ENCODE results near the gene ZNF648.

ZNF648 gene

DNA sequence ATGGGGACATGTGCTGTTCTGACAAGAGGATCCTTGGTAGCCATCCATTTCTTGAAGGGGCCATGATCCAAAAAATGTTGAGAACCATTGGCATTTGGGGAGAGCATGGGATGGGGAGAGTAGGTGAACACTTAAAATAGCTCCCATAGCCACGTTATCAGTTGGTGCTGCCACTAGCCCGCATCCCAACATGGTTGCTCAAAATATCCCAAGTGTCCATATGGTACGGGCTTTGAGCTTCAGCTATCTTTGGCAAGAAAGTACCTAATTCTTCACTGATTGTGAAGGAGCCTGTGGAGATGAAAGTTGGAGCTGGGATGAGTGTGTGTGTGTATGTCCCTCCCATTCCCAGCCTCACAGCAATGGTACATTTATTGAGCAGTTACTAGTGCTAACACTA is 3.1 kb upstream of the ZNF648 start:
- TF ChIP-seq POLR2AphosphoS5 (IDR thresholded peaks at IDR 0.05; ENCODE audit: borderline replicate concordance, low read depth, low read length) (no peak), EZH2 (IDR thresholded peaks at IDR 0.05) (no peak), FOXP2 (optimal IDR thresholded peaks at IDR 0.05; ENCODE audit: control extremely low read depth, extremely low read length, insufficient read depth) (no peak)
- H3K36me3 ChIP-seq (ENCODE audit: insufficient read depth, low read length) = no peaks in the 10 kb centered on the region
- no peak for DNase-seq (ENCODE audit: low read depth, low spot score)
- H3K4me3 ChIP-seq = no peak overlapping the region
- H3K9ac ChIP-seq (ENCODE audit: insufficient read length) = no peak overlapping the region
- H3K9me3 ChIP-seq (ENCODE audit: low read depth, low read length) = no peaks in the 10 kb centered on the region
- H3K27ac ChIP-seq = no peak overlapping the region

DNA sequence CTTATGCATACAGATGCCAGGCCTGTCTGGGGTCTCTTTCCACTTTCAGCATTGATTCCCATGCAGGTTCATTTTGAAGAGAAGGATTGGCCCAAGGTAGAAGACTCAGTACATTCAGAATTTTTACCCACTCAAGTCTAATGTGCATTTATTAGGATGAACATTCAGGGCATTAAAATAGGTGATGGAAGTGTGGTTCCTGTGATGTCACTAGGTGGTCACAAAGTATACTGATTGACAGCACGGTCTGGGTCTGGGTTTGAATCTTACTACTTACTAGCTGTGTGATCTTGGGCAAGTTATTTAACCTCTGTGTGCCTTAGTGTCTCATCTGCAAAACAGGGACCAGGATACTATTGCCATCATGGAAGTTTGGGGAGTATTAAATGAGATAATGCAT is 711 bp upstream of the ZNF648 start:
- H3K27ac ChIP-seq = no peak overlapping the region
- no peak overlapping the region for H3K9ac ChIP-seq (ENCODE audit: insufficient read length)
- H3K36me3 ChIP-seq (ENCODE audit: insufficient read depth, low read length) = no peaks in the 10 kb centered on the region
- DNase-seq (ENCODE audit: low read depth, low spot score) = no peak
- no peaks in the 10 kb centered on the region for H3K9me3 ChIP-seq (ENCODE audit: low read depth, low read length)
- no peak overlapping the region for H3K4me3 ChIP-seq
- TF ChIP-seq EZH2 (IDR thresholded peaks at IDR 0.05) = no peak
- no peak for TF ChIP-seq FOXP2 (optimal IDR thresholded peaks at IDR 0.05; ENCODE audit: control extremely low read depth, extremely low read length, insufficient read depth)
- no peak for TF ChIP-seq POLR2AphosphoS5 (IDR thresholded peaks at IDR 0.05; ENCODE audit: borderline replicate concordance, low read depth, low read length)

DNA sequence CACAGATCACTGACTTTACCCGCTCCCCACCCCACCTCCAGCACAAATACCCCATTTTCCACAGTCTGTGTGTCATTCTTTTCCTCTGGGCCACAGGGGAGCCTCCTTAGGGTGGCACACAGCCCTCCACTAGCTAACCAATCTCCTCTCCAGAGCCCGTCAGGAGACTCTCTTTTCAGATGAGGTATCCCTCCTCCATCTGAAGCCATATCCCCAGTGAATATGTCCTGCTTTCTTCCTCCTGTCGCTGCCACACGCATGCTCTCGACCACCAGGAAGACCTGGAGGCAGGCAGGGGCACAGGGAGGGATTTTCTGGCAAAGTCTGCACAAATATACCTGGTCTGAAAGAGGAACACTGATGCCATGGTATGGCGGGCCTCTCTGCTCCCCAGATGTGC is 635 bp downstream of the ZNF648 start:
- Histone ChIP-seq H3K9me3 (ENCODE audit: low read depth, low read length) (no peaks in the 10 kb centered on the region), H3K4me3 (no peak overlapping the region), H3K9ac (ENCODE audit: insufficient read length) (no peak overlapping the region), H3K27ac (no peak overlapping the region), H3K36me3 (ENCODE audit: insufficient read depth, low read length) (no peaks in the 10 kb centered on the region)
- TF ChIP-seq POLR2AphosphoS5 (IDR thresholded peaks at IDR 0.05; ENCODE audit: borderline replicate concordance, low read depth, low read length) (no peak), EZH2 (IDR thresholded peaks at IDR 0.05) (no peak), FOXP2 (optimal IDR thresholded peaks at IDR 0.05; ENCODE audit: control extremely low read depth, extremely low read length, insufficient read depth) (no peak)
- no peak for DNase-seq (ENCODE audit: low read depth, low spot score)

DNA sequence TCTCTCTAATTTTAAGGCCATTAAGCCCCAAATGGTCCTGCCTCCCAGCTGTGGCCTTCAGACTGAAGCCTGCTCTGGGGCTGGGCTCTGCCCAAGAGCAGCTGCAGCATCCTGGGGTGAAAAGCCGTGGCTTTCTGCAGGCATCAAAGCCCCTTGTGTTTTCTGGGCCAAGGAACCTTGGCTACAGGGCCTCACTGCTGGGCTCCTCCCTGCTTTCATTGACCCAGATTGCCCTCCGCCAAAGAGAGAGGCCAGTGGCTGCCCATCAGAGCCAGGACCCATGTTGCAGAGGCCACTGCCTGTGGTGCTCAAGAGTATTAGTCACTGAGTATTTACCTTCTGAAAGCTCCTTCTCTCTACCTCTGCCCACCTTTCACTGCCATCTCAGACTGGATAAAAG is 1.6 kb downstream of the ZNF648 start:
- H3K36me3 ChIP-seq (ENCODE audit: insufficient read depth, low read length) = no peaks in the 10 kb centered on the region
- H3K27ac ChIP-seq = no peak overlapping the region
- H3K9ac ChIP-seq (ENCODE audit: insufficient read length) = no peak overlapping the region
- H3K4me3 ChIP-seq = no peak overlapping the region
- H3K9me3 ChIP-seq (ENCODE audit: low read depth, low read length) = no peaks in the 10 kb centered on the region
- no peak for TF ChIP-seq POLR2AphosphoS5 (IDR thresholded peaks at IDR 0.05; ENCODE audit: borderline replicate concordance, low read depth, low read length)
- no peak for TF ChIP-seq EZH2 (IDR thresholded peaks at IDR 0.05)
- no peak for TF ChIP-seq FOXP2 (optimal IDR thresholded peaks at IDR 0.05; ENCODE audit: control extremely low read depth, extremely low read length, insufficient read depth)
- no peak for DNase-seq (ENCODE audit: low read depth, low spot score)

DNA sequence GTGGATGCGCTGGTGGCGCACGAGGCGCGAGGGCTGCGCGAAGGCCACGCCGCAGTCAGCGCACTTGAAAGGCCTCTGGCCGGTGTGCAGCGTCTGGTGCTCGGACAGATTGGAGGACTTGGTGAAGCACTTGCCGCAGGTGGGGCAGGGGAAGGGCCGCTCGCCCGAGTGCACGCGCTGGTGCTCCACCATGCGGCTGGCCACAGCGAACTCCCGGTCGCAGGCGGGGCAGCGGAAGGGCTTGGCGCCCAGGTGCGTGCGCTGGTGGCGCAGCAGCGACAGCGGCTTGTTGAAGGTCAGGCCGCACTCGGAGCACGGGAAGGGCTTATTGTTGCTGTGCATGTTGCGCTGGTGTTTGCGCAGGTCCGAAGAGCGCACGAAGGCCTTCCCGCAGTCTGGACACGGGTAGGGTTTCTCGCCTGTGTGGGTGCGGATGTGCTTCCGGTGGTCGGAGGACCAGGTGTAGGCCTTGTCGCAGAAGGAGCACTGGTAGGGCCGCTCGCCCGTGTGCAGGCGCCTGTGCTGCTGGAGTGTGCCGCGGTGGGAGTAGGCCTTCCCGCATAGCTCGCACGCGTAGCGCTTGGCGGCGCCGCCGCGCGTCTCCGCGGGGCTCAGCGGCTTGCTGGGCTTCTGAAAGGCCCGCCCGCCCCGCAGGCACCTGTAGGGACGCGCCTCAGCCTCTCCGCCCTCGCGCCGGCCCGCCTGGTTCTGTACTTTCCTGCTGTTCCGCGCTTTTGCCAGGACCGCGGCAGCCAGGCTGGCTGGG is 4.7 kb downstream of the ZNF648 start:
- Histone ChIP-seq H3K4me3 (no peak overlapping the region), H3K9ac (ENCODE audit: insufficient read length) (no peak overlapping the region), H3K36me3 (ENCODE audit: insufficient read depth, low read length) (no peaks in the 10 kb centered on the region), H3K27ac (no peak overlapping the region), H3K9me3 (ENCODE audit: low read depth, low read length) (no peaks in the 10 kb centered on the region)
- TF ChIP-seq POLR2AphosphoS5 (IDR thresholded peaks at IDR 0.05; ENCODE audit: borderline replicate concordance, low read depth, low read length) (no peak), FOXP2 (optimal IDR thresholded peaks at IDR 0.05; ENCODE audit: control extremely low read depth, extremely low read length, insufficient read depth) (no peak), EZH2 (IDR thresholded peaks at IDR 0.05) (no peak)
- no peak for DNase-seq (ENCODE audit: low read depth, low spot score)

DNA sequence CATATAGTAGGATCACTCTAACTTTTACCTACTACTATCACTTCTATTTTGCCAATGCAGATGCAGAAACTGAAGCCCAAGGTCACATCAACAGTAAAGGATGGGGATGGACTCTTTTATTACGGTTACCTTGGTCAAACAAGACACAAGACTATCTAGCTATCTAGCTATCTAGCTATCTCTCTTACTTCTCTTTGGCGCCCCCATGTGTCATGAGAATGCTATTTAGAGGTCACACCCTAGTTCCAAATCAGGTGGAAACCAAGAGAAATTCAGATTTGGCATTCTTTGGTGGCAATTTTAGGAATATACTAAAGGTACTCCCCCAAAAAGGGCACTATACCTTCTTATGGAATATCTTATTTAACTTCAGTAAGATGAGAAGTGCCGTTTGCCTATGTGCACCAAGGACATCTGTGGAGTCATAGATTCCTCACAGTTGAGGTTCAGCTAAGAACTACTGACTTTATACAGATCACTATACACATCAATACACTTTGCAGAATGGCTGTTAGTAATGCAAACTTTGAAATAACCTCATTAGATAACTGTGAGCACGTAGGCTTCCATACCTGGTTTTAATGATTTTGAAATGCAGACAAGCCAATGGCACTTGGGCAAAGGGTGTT is 6.7 kb downstream of the ZNF648 start:
- H3K4me3 ChIP-seq = no peak overlapping the region
- peak; percentile 2 for DNase-seq (ENCODE audit: low read depth, low spot score)
- no peak overlapping the region for H3K9ac ChIP-seq (ENCODE audit: insufficient read length)
- TF ChIP-seq POLR2AphosphoS5 (IDR thresholded peaks at IDR 0.05; ENCODE audit: borderline replicate concordance, low read depth, low read length) (no peak), FOXP2 (optimal IDR thresholded peaks at IDR 0.05; ENCODE audit: control extremely low read depth, extremely low read length, insufficient read depth) (no peak), EZH2 (IDR thresholded peaks at IDR 0.05) (no peak)
- no peak overlapping the region for H3K27ac ChIP-seq
- no peaks in the 10 kb centered on the region for H3K9me3 ChIP-seq (ENCODE audit: low read depth, low read length)
- H3K36me3 ChIP-seq (ENCODE audit: insufficient read depth, low read length) = no peaks in the 10 kb centered on the region

DNA sequence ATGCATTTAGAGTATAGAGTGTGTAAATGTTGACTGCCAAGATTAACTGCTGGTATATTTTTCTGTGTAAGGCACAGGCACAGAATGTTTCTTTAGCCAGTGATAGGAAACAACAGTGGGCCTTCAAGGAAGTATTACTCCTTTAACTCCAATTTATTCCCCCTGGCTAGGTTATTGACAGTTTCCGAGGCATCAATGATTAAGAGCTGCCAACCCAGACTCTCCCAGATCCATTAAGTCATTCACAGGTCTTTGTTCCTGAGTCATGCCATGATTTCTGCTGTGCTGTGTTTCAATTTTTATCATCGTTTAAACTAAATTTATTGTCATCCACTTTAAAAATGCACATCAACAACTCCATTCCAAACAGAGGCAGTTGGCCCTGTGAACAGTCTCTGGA is 9.2 kb downstream of the ZNF648 start:
- H3K4me3 ChIP-seq = no peak overlapping the region

DNA sequence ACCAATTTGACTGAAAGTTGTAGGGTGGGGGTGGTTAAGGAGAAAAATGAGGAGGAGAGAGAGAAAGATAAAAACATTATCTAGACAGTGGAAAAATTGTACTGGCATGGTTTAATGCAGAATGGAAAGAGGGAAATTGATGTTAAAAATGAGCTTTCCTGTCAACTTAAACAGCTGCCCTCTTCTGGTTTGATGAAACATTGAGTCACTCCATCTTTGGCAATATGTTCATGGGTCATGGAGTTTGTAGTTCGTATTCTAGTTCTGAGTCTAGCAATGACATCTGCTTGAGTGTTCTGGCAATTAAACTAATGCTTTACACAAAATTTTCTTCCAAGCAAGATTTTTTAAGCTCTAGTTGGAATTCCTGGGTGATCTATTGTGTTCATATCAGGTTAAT is 9.6 kb downstream of the ZNF648 start:
- Histone ChIP-seq H3K4me3 (no peak overlapping the region), H3K9me3 (ENCODE audit: low read depth, low read length) (no peaks in the 10 kb centered on the region), H3K36me3 (ENCODE audit: insufficient read depth, low read length) (no peaks in the 10 kb centered on the region), H3K27ac (no peak overlapping the region), H3K9ac (ENCODE audit: insufficient read length) (no peak overlapping the region)
- TF ChIP-seq FOXP2 (optimal IDR thresholded peaks at IDR 0.05; ENCODE audit: control extremely low read depth, extremely low read length, insufficient read depth) (no peak), EZH2 (IDR thresholded peaks at IDR 0.05) (no peak), POLR2AphosphoS5 (IDR thresholded peaks at IDR 0.05; ENCODE audit: borderline replicate concordance, low read depth, low read length) (no peak)
- no peak for DNase-seq (ENCODE audit: low read depth, low spot score)

More for the DNA sequence above, 9.2 kb downstream of the ZNF648 start:
- H3K9me3 ChIP-seq (ENCODE audit: low read depth, low read length) = no peaks in the 10 kb centered on the region
- H3K36me3 ChIP-seq (ENCODE audit: insufficient read depth, low read length) = no peaks in the 10 kb centered on the region
- TF ChIP-seq POLR2AphosphoS5 (IDR thresholded peaks at IDR 0.05; ENCODE audit: borderline replicate concordance, low read depth, low read length) (no peak), EZH2 (IDR thresholded peaks at IDR 0.05) (no peak), FOXP2 (optimal IDR thresholded peaks at IDR 0.05; ENCODE audit: control extremely low read depth, extremely low read length, insufficient read depth) (no peak)
- H3K27ac ChIP-seq = no peak overlapping the region
- H3K9ac ChIP-seq (ENCODE audit: insufficient read length) = no peak overlapping the region
- no peak for DNase-seq (ENCODE audit: low read depth, low spot score)
